Left renal cortex interstitium (tissue), 4 donors: ENCODE results near the gene MCUR1. TPM values are rescaled to one million over a fixed set of nuclear protein-coding genes. Genes with fewer than 3 reads are reported as not detected.

Experiments used
- DNase-seq, 4 donors: peaks; one replicate each; pipeline ENCODE4 v3.0.0-alpha.2; 2013; ENCODE audit warnings: low read depth in 4 of 4, low spot score in 2 of 4, missing footprints in 1 of 4
- polyA plus RNA-seq, 4 donors: library from polyadenylated mRNA; unstranded; fragments of 120-200 nt; gene quantifications; one replicate each; pipeline ENCODE4 v1.2.1, GENCODE V29; 2013; ENCODE audit not compliant: insufficient read length in 4 of 4

The MCUR1 gene
- polyA plus RNA-seq, 4 donors, result 49.2 to 62.2 (median 54.1) TPM

DNA sequence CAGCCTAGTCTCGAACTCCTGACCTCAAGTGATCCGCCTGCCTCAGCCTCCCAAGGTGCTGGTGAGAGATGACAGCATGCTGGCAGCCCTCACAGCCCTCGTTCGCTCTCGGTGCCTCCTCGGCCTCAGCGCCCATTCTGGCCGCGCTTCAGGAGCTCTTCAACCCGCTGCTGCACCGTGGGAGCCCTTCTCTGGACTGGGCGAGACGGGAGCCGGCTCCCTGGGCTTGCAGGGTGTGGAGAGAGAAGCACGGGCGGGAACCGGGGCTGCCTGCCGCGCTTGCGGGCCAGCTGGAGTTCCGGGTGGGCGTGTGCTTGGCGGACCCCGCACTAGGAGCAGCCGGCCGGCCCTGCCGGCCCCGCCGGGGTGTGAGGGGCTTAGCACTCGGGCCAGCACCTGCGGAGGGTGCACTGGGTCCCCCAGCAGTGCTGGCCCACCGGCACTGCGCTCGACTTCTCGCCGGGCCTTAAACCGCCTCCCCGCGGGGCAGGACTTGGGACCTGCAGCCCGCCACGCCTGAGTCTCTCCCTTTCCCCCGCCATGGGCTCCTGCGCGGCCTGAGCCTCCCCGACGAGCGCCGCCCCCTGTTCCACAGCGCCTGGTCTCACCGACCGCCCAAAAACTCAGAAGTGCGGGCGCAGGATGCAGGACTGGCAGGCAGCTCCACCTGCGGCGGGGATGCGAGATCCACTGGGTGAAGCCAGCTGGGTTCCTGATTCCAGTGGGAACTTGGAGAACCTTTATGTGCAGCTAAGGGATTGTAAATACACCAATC lies 71.2 kb downstream of the MCUR1 start:
- no peak for DNase-seq

DNA sequence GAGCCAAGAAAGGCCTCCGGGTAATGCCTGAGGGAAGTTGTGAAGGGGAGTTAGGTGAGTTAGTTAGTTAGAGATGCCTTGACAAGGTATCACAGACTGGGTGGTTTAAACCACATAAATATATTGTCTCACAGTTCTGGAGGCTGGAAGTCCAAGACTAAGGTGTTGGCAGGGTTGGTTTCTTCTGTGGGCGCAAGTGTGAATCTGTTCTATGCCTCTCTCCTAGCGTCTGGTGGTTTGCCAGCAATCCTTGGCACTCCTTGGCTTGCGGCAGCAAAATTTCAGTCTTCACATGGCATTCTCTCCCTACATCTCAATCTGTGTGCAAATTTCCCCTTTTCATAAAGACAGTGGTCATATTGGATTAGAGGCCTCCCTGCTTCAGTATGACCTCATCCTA lies 73.0 kb downstream of the MCUR1 start:
- no peak for DNase-seq

Other genes starting within 250 kb of the MCUR1 start
- 10 to 100 TPM; 17.2 to 24.7 (median 21.7) TPM for gene SIRT5, start 240.0 kb downstream of the MCUR1 start, polyA plus RNA-seq
- 10 to 100 TPM; 78.3 to 95.1 (median 89.8) TPM for gene NOL7, start 199.2 kb downstream of the MCUR1 start, polyA plus RNA-seq
- 10 to 100 TPM; 42.5 to 48.3 (median 47.6) TPM for gene RANBP9, start 102.7 kb downstream of the MCUR1 start, polyA plus RNA-seq
- gene RNF182, start 110.4 kb upstream of the MCUR1 start, polyA plus RNA-seq, result 1 to 10 TPM; 2.6 to 3.5 (median 2.9) TPM